Immature natural killer cell (primary cell): Measurements from ENCODE around the gene LSAMP. TPM values are rescaled to one million over a fixed set of nuclear protein-coding genes. Genes with fewer than 3 reads are reported as not detected.

Experiments
- DNase-seq, 3 donors: peaks; one replicate each; pipeline ENCODE4 v3.0.0; 2022; ENCODE audit warnings: mixed read lengths in 1 of 3
- H3K27ac Mint-ChIP-seq, 6 donors: one replicate each; pipeline ENCODE4 v1.8.0; 2020; ENCODE audit warnings: mixed read lengths in 6 of 6, mild to moderate bottlenecking in 5 of 6, inconsistent platforms in 4 of 6, moderate library complexity in 3 of 6
- H3K27me3 Mint-ChIP-seq, 3 donors: one replicate each; pipeline ENCODE4 v1.8.0; 2020 to 2021; ENCODE audit warnings: low read depth in 3 of 3, mild to moderate bottlenecking in 3 of 3, mixed read lengths in 3 of 3, moderate library complexity in 3 of 3, inconsistent platforms in 1 of 3
- H3K36me3 Mint-ChIP-seq, 3 donors: one replicate each; pipeline ENCODE4 v1.8.0; 2020; ENCODE audit warnings: mixed read lengths in 3 of 3, inconsistent platforms in 2 of 3, mild to moderate bottlenecking in 2 of 3
- H3K4me1 Mint-ChIP-seq, 2 donors: one replicate each; pipeline ENCODE4 v1.8.0; 2020; ENCODE audit warnings: inconsistent platforms in 2 of 2, mild to moderate bottlenecking in 2 of 2, mixed read lengths in 2 of 2, moderate library complexity in 1 of 2
- H3K4me3 Mint-ChIP-seq, 5 donors: one replicate each; pipeline ENCODE4 v1.8.0; 2020; ENCODE audit warnings: mild to moderate bottlenecking in 5 of 5, mixed read lengths in 5 of 5, inconsistent platforms in 3 of 5, moderate library complexity in 3 of 5
- H3K9me3 Mint-ChIP-seq, 6 donors: one replicate each; pipeline ENCODE4 v1.8.0; 2020; ENCODE audit warnings: mild to moderate bottlenecking in 6 of 6, mixed read lengths in 6 of 6, inconsistent platforms in 4 of 6, moderate library complexity in 3 of 6
- polyA plus RNA-seq, 3 donors: library from polyadenylated mRNA; unstranded; fragments of 300-500 nt; fragmentation: Illumina TruSeq; gene quantifications; one replicate each; pipeline ENCODE4 v1.2.3, GENCODE V29; 2021

LSAMP gene
- polyA plus RNA-seq, 3 donors from 2014 or later: not detected

- no peak for DNase-seq
- H3K4me1 Mint-ChIP-seq: no peaks in the 10 kb centered on the region
- no peak overlapping the region for H3K4me3 Mint-ChIP-seq
- no peak overlapping the region for H3K27ac Mint-ChIP-seq
- H3K27me3 Mint-ChIP-seq: no peaks in the 10 kb centered on the region
- peaks cover 0 to 18% (median 3%) of the 10 kb centered on the region in 6 donors for H3K9me3 Mint-ChIP-seq
- H3K36me3 Mint-ChIP-seq: no peaks in the 10 kb centered on the region
Measured at GRCh38 chr3:116057400-116058006, 387.8 kb downstream of the LSAMP start.

DNA sequence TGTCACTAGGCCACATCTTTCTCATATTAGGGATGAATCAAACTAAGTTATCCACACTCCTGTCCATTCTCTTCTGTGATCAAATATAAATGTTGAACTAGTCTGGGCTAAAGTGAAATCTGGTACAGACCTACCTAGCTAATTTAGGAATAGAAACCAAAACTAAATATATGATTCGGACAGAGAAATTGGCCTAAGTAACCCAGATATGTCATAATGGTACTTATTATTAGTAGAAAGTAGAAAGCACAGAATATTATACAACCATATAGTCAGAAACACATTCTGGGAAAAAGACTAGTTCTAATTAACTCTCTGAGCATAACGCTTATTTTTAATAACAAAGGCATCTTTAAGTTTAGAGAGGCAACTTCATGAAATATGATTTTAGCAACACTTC lies 389.0 kb downstream of the LSAMP start:
- Mint-ChIP-seq H3K9me3 (peaks cover 0 to 18% (median 3%) of the 10 kb centered on the region in 6 donors), H3K4me3 (no peak overlapping the region), H3K27me3 (no peaks in the 10 kb centered on the region), H3K27ac (no peak overlapping the region), H3K36me3 (no peaks in the 10 kb centered on the region), H3K4me1 (no peaks in the 10 kb centered on the region)
- no peak for DNase-seq

- no peak for DNase-seq
- Mint-ChIP-seq H3K27ac (no peak overlapping the region), H3K27me3 (no peaks in the 10 kb centered on the region), H3K4me1 (no peaks in the 10 kb centered on the region), H3K9me3 (peaks cover 0 to 12% (median 3%) of the 10 kb centered on the region in 6 donors), H3K4me3 (no peak overlapping the region), H3K36me3 (no peaks in the 10 kb centered on the region)
Measured at GRCh38 chr3:116053017-116053416, 392.3 kb downstream of the LSAMP start.

DNA sequence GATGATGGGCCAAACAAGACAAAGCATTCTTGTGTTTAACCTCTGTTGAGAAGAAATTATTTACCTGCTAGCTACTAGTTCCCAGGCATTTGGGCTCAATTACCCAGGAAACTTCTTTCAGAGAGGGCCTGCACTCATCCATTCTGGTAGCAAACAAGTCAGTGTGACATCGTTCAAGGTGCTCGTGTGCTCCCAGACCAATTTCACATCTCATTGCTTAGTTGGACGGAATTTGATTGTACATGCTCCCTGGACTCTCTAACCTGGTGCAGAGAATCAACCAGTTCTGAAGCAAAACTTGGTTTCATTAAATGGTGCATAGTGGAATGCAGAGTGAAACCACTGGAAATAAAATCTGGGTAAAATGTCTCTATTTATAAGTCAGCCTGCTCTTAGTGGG lies 392.7 kb downstream of the LSAMP start:
- Mint-ChIP-seq H3K4me1 (no peaks in the 10 kb centered on the region), H3K27me3 (no peaks in the 10 kb centered on the region), H3K27ac (no peak overlapping the region), H3K9me3 (peaks cover 0 to 15% (median 4%) of the 10 kb centered on the region in 6 donors), H3K4me3 (no peak overlapping the region), H3K36me3 (no peaks in the 10 kb centered on the region)
- no peak for DNase-seq

DNA sequence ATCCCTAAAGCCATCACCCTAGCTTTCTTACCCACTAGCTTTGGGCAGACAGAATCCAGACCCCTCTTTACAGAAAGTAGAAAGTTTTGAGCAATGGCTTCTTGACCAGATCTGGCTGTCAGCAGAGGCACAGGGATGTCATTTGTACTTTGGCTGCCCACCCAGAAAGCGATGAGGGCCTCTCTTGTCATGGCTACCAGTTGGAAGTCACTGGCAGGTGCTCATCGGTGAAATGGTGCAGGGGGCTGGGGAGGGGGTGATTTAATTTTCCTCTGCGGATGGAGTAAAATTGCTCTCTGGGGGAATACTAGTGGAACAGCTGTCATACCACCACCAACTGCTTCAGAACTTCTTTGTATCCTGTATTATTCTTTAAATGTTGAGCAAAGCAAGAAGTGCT lies 393.7 kb downstream of the LSAMP start:
- Mint-ChIP-seq H3K9me3 (peaks cover 0 to 12% (median 6%) of the 10 kb centered on the region in 6 donors), H3K4me1 (no peaks in the 10 kb centered on the region), H3K4me3 (no peak overlapping the region)

GRCh38 chr3:116051040-116051439 lies 394.2 kb downstream of the LSAMP start:
- H3K36me3 Mint-ChIP-seq: no peaks in the 10 kb centered on the region
- DNase-seq: no peak
- no peak overlapping the region for H3K27ac Mint-ChIP-seq
- peaks cover 0 to 12% (median 6%) of the 10 kb centered on the region in 6 donors for H3K9me3 Mint-ChIP-seq
- H3K4me3 Mint-ChIP-seq: no peak overlapping the region
- H3K4me1 Mint-ChIP-seq: no peaks in the 10 kb centered on the region
- H3K27me3 Mint-ChIP-seq: no peaks in the 10 kb centered on the region

More for the DNA sequence above, 393.7 kb downstream of the LSAMP start:
- DNase-seq: no peak
- no peak overlapping the region for H3K27ac Mint-ChIP-seq
- H3K36me3 Mint-ChIP-seq: no peaks in the 10 kb centered on the region
- no peaks in the 10 kb centered on the region for H3K27me3 Mint-ChIP-seq

- no peaks in the 10 kb centered on the region for H3K36me3 Mint-ChIP-seq
- no peaks in the 10 kb centered on the region for H3K4me1 Mint-ChIP-seq
- no peak for DNase-seq
- H3K27me3 Mint-ChIP-seq: no peaks in the 10 kb centered on the region
- no peak overlapping the region for H3K4me3 Mint-ChIP-seq
- H3K27ac Mint-ChIP-seq: no peak overlapping the region
- H3K9me3 Mint-ChIP-seq: peaks cover 0 to 12% (median 6%) of the 10 kb centered on the region in 6 donors
Measured at GRCh38 chr3:116050311-116050915, 394.9 kb downstream of the LSAMP start.

GRCh38 chr3:116048991-116049390 lies 396.3 kb downstream of the LSAMP start:
- Mint-ChIP-seq H3K4me3 (no peak overlapping the region), H3K27ac (no peak overlapping the region), H3K36me3 (no peaks in the 10 kb centered on the region), H3K9me3 (peaks cover 0 to 14% (median 6%) of the 10 kb centered on the region in 6 donors), H3K4me1 (no peaks in the 10 kb centered on the region), H3K27me3 (no peaks in the 10 kb centered on the region)
- DNase-seq: no peak

DNA sequence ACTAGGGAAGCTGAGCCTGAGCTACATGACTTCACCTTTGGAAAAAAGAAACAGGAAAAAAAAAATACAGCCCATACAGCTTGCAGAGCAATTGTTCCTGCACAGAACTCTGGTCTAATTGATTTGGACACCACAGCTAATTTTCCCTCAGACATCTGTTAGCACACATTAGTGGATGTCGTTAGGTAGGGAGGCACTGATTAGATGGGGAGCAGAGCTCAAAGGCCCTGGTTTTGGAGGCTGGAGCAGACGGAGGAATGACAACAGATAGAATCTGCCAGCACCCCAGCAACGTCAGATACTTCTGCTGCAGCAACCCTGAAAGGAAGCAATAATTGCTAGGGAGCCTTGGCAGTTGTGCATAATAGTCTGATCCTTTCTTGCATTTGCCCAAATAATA lies 398.9 kb downstream of the LSAMP start:
- H3K4me3 Mint-ChIP-seq: no peak overlapping the region
- H3K4me1 Mint-ChIP-seq: no peaks in the 10 kb centered on the region
- no peak for DNase-seq
- H3K36me3 Mint-ChIP-seq: no peaks in the 10 kb centered on the region
- peaks cover 1 to 6% (median 4%) of the 10 kb centered on the region in 6 donors for H3K9me3 Mint-ChIP-seq
- no peaks in the 10 kb centered on the region for H3K27me3 Mint-ChIP-seq
- no peak overlapping the region for H3K27ac Mint-ChIP-seq

DNA sequence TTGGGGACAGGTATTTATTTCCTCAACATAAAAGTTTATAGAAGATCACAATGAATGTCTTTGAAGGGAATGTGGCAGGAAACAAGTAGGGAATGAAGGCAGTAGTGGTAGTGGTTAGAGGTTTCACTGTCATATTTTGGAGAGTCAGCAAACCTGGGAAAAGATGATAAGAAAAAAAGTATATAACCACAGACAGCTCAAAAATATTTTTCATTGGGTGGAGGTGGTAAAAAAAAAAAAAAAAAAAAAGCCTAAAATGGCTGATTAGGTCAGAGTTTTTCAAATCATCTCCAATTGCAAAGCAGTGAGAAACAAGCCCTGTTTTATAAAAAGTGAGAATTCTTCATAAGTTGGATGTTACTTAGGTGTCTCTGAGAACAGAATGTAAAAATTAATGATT lies 400.0 kb downstream of the LSAMP start:
- H3K27me3 Mint-ChIP-seq: no peaks in the 10 kb centered on the region
- no peak for DNase-seq
- H3K36me3 Mint-ChIP-seq: no peaks in the 10 kb centered on the region
- no peak overlapping the region for H3K27ac Mint-ChIP-seq
- H3K4me1 Mint-ChIP-seq: no peaks in the 10 kb centered on the region
- H3K4me3 Mint-ChIP-seq: no peak overlapping the region
- peaks cover 2 to 7% (median 5%) of the 10 kb centered on the region in 6 donors for H3K9me3 Mint-ChIP-seq

DNA sequence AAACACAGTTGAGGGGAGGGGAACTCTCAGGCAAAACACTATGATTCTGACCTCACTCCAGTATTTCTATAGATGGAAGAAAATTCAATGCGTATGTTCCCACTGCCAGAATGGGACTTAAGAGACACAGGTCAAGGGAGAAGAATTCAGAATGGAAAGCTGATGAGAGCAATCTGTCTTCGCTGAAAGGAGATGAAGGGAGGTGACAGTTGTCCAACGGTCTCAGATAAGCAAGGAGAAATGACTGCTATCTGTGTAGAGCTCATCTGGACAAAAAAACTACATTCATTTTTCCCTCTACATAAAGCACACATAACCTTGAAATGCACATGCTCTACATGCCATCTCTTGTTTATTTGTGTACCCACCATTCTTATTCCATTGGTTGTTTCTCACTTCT lies 405.1 kb downstream of the LSAMP start:
- Mint-ChIP-seq H3K4me1 (no peaks in the 10 kb centered on the region), H3K27me3 (no peaks in the 10 kb centered on the region), H3K9me3 (peaks cover 0 to 10% (median 6%) of the 10 kb centered on the region in 6 donors), H3K4me3 (no peak overlapping the region), H3K27ac (no peak overlapping the region), H3K36me3 (no peaks in the 10 kb centered on the region)
- DNase-seq: no peak

DNA sequence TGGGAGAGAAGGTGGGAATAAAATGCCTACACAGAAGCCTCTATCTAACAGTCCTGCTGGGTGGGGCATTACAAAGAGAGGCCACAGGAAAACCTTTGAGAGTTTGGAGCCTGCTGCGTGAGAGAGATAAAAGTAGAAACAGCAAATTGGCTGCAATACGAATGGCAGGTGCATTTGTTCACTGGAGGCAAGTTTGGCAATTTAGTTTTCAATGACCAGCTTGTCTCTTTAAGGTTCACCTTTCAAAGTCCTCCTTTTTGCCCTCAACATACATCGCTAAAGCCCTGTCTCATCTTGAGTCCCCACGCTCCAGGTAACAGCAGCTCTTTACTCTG lies 405.7 kb downstream of the LSAMP start:
- no peak overlapping the region for H3K4me3 Mint-ChIP-seq
- DNase-seq: no peak
- no peaks in the 10 kb centered on the region for H3K27me3 Mint-ChIP-seq
- H3K4me1 Mint-ChIP-seq: no peaks in the 10 kb centered on the region
- H3K27ac Mint-ChIP-seq: no peak overlapping the region
- H3K36me3 Mint-ChIP-seq: no peaks in the 10 kb centered on the region
- peaks cover 0 to 10% (median 5%) of the 10 kb centered on the region in 6 donors for H3K9me3 Mint-ChIP-seq

GRCh38 chr3:116038968-116039650 lies 406.2 kb downstream of the LSAMP start:
- no peak for DNase-seq
- Mint-ChIP-seq H3K9me3 (peaks cover 0 to 10% (median 6%) of the 10 kb centered on the region in 6 donors), H3K4me3 (no peak overlapping the region), H3K27ac (no peak overlapping the region), H3K27me3 (no peaks in the 10 kb centered on the region), H3K4me1 (no peaks in the 10 kb centered on the region), H3K36me3 (no peaks in the 10 kb centered on the region)

- Mint-ChIP-seq H3K4me3 (no peak overlapping the region), H3K4me1 (no peaks in the 10 kb centered on the region), H3K9me3 (peaks cover 0 to 13% (median 6%) of the 10 kb centered on the region in 6 donors), H3K27ac (no peak overlapping the region), H3K36me3 (no peaks in the 10 kb centered on the region), H3K27me3 (no peaks in the 10 kb centered on the region)
- DNase-seq: no peak
Measured at GRCh38 chr3:116037954-116038911, 407.1 kb downstream of the LSAMP start.
